ENCODE results near the gene ADAMTS16. TPM values are rescaled to one million over a fixed set of nuclear protein-coding genes. Genes with fewer than 3 reads are reported as not detected.

The ADAMTS16 gene
- total and polyA plus RNA-seq, 2 experiments from 2014 or later: 2.8 to 15.4 TPM

DNA sequence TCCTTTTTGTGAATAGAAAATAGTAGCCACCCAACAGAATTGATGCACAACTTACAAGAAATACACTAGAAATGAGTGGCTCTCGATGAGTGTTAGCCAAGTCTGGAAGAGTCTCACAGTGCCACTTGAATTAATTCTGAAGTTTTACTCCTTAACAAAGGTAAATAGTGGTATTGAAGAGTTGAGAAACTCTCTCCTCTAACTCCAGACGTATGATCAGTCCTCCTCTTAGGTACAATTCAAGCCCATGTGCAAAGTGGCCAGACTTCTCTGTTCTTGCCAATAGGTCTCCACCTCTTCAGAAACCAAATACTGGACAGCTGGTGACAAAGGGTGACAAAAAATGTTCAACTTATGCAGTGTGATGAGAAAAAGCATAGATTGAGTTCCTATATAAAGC, 38.5 kb upstream of the ADAMTS16 start:
- TF ChIP-seq, protein P1, sequence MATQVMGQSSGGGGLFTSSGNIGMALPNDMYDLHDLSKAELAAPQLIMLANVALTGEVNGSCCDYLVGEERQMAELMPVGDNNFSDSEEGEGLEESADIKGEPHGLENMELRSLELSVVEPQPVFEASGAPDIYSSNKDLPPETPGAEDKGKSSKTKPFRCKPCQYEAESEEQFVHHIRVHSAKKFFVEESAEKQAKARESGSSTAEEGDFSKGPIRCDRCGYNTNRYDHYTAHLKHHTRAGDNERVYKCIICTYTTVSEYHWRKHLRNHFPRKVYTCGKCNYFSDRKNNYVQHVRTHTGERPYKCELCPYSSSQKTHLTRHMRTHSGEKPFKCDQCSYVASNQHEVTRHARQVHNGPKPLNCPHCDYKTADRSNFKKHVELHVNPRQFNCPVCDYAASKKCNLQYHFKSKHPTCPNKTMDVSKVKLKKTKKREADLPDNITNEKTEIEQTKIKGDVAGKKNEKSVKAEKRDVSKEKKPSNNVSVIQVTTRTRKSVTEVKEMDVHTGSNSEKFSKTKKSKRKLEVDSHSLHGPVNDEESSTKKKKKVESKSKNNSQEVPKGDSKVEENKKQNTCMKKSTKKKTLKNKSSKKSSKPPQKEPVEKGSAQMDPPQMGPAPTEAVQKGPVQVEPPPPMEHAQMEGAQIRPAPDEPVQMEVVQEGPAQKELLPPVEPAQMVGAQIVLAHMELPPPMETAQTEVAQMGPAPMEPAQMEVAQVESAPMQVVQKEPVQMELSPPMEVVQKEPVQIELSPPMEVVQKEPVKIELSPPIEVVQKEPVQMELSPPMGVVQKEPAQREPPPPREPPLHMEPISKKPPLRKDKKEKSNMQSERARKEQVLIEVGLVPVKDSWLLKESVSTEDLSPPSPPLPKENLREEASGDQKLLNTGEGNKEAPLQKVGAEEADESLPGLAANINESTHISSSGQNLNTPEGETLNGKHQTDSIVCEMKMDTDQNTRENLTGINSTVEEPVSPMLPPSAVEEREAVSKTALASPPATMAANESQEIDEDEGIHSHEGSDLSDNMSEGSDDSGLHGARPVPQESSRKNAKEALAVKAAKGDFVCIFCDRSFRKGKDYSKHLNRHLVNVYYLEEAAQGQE (IDR thresholded peaks at IDR 0.05; ENCODE audit: unreplicated experiment): no peak
- TF ChIP-seq, protein P2, sequence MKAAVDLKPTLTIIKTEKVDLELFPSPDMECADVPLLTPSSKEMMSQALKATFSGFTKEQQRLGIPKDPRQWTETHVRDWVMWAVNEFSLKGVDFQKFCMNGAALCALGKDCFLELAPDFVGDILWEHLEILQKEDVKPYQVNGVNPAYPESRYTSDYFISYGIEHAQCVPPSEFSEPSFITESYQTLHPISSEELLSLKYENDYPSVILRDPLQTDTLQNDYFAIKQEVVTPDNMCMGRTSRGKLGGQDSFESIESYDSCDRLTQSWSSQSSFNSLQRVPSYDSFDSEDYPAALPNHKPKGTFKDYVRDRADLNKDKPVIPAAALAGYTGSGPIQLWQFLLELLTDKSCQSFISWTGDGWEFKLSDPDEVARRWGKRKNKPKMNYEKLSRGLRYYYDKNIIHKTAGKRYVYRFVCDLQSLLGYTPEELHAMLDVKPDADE (IDR thresholded peaks at IDR 0.05): no peak
- TF ChIP-seq STAT1 (IDR thresholded peaks at IDR 0.05; ENCODE audit: unreplicated experiment): no peak
- no peak for TF ChIP-seq EZH2 (IDR thresholded peaks at IDR 0.05; ENCODE audit: low read depth, unreplicated experiment)
- TF ChIP-seq EZH2phosphoT487 (IDR thresholded peaks at IDR 0.05; ENCODE audit: unreplicated experiment): no peak
- TF ChIP-seq CTCF (conservative IDR thresholded peaks at IDR 0.05; ENCODE audit: low read depth in 2 of 2): no peak
- TF ChIP-seq ZNF114 (CRISPR knock-in tag; IDR thresholded peaks at IDR 0.05): no peak
- no peak for TF ChIP-seq NANOG (IDR thresholded peaks at IDR 0.05; ENCODE audit: borderline replicate concordance)
- no peak for TF ChIP-seq POLR2AphosphoS5 (IDR thresholded peaks at IDR 0.05; ENCODE audit: low read depth)
- TF ChIP-seq CREB1 (CRISPR knock-in tag; IDR thresholded peaks at IDR 0.05; ENCODE audit: low read depth): no peak
- TF ChIP-seq JUNB (IDR thresholded peaks at IDR 0.05; ENCODE audit: unreplicated experiment): no peak
- DNase-seq (ENCODE audit: low spot score) (no peak), ATAC-seq (no peak)
- no peaks in the 10 kb centered on the region for H3K79me2 ChIP-seq (replicated peaks; ENCODE audit: insufficient read depth)
- H3K4me2 ChIP-seq: no peak overlapping the region
- H3K36me3 Mint-ChIP-seq (ENCODE audit: low read depth): no peaks in the 10 kb centered on the region
- H3F3A ChIP-seq (replicated peaks; ENCODE audit: low read depth): no peaks in the 10 kb centered on the region
- H3K27ac ChIP-seq (ENCODE audit: low read depth): no peak overlapping the region
- peaks cover 14% of the 10 kb centered on the region for H3K9me2 ChIP-seq (ENCODE audit: insufficient read depth)
- no peak overlapping the region for H3K27ac Mint-ChIP-seq
- H3K4me3 ChIP-seq: no peak overlapping the region
- peaks cover 8% of the 10 kb centered on the region; the same call in 2 of the 3 replicates for H3K9me3 Mint-ChIP-seq
- no peaks in the 10 kb centered on the region for H3K4me1 Mint-ChIP-seq
- H3K27me3 ChIP-seq (ENCODE audit: insufficient read depth): no peaks in the 10 kb centered on the region
- H3K27me3 Mint-ChIP-seq (ENCODE audit: insufficient read depth, low read depth, poor library complexity): no peaks in the 10 kb centered on the region
- H3K36me3 ChIP-seq (ENCODE audit: insufficient read depth): no peaks in the 10 kb centered on the region
- no peaks in the 10 kb centered on the region for H3K4me1 ChIP-seq (ENCODE audit: insufficient read depth)
- H4K20me1 ChIP-seq (replicated peaks; ENCODE audit: insufficient read depth): no peaks in the 10 kb centered on the region
- no peak overlapping the region for H2AFZ ChIP-seq
- H3K4me3 Mint-ChIP-seq: no peak overlapping the region
